KBM-7 (cell line): Measurements from ENCODE around the gene ZNF428.
"Not testable (repeated sequence)": the region's sequence is repeated elsewhere in the genome, so short reads cannot be mapped to it uniquely, and the experiment has no call there.

Experiments
- DNase-seq: peaks from one replicate; pipeline ENCODE4 v3.0.0-alpha.2; 2015
- in situ Hi-C: fragments of 300-500 bp; cut with MboI; formaldehyde crosslinking; loops from 2 replicates; pipeline ENCODE4 v1.14.3; 2020; ENCODE audit warnings: low sequenced_read_pairs, low pct_unique_long_range_greater_than_20kb, mixed read lengths

ZNF428 gene, protein sequence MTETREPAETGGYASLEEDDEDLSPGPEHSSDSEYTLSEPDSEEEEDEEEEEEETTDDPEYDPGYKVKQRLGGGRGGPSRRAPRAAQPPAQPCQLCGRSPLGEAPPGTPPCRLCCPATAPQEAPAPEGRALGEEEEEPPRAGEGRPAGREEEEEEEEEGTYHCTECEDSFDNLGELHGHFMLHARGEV

DNA sequence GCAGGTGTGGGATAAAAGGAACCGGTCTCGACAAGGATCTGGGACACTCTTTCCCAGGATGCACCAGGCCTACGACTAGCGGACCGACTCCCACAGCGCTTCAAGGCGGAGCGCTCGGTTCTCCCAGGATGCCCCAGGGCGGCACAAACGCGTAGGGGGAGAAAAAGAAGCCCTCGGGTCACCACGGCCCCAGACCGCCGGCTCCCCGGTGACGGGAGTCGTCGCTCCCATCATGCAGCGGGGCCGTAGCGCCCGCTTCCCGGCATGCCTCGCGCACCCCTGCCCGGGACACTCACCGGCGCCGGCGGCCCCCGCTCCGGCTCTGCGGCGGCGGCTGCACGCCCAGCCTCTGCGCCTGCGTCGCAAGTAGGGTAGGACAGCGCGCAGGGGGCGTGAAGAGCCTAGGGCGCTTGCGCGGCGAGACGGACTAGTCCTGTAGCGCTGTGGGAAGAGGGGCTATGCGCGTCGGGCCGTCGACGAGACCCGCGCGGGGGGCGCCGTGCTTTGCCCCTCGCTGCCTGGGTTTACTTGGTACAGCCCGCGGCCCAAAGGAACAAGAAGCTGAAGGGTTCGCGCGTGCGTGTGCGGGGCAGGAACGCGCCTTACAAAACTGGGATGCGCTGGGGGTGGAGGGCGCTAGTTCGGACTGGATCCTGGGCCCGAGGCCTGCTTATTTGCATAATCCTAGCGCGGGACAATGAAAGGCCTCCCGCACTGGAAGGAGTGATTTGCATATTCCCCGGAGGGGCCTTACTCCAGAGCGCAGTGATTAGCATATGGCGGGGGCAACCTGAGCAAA lies at the start of gene ZNF428:
Gene ZNF428 (minus strand): TSS at position 368 of the 799 bp plus-strand sequence. CDS start 5,325 bp downstream, outside the sequence.
- peak; percentile 86 for DNase-seq
- in situ Hi-C loops: no loop called here

DNA sequence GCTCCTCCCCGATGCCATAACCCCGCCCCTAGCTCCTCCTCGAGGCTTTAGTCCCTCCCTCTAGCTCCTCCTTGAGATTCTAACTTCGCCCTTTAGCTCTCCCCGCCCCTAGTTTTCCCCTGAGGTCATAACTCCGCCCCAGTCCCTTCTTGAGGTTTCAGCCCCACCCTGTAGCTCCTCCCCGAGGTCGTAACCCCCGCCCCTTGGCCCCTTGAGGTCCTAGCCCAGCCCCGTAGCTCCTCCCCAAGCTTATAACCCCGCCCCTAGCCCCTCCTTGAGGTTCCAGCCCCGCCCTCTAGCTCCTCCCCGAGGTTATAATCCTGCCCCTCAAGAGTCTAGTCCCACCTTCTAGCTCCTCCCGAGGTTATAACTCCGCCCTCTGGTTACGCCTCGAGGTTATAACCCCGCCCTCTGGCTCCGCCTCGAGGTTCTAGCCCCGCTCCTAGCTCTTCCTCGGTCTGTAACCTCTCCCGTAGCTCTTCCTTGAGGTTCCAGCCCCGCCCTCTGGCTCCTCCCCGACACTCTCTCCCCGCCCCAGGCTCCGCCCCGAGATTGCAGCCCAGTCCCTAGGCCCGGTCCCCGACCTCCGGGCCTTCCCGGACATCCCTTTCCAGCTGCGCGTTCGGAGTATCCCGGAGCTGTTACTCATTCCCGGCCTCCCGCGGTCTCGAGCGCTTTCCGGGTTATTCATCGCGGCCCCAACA lies 49.1 kb upstream of the ZNF428 start:
- in situ Hi-C loops: no loop called here
- DNase-seq: peak; percentile 98

DNA sequence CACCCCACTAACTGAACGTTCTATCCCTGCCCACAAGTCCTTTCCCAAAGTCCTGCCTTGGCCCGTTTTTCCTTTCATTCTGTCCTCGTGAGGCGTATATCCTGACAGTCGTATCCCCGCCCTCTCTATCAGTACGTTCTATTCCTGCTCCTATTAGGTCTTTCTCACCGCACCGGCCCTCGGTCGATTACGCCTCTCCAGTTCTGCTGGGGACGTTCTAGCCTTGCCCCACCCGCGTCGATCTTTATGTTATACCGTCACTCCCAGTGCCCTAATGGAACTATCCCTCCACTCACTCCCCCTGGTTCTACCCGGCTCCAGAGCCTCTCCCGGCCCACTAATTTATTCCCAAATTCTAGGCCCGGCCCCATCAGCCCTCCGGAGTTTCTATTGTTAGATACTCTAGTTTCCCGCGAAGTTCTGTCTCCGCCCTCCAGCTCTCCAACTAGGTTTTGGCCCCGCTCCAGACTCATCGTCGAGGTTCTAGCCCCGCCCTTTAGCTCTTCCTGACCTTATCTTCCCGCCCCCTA lies 48.5 kb upstream of the ZNF428 start:
- in situ Hi-C loops: no loop called here
- no peak for DNase-seq

DNA sequence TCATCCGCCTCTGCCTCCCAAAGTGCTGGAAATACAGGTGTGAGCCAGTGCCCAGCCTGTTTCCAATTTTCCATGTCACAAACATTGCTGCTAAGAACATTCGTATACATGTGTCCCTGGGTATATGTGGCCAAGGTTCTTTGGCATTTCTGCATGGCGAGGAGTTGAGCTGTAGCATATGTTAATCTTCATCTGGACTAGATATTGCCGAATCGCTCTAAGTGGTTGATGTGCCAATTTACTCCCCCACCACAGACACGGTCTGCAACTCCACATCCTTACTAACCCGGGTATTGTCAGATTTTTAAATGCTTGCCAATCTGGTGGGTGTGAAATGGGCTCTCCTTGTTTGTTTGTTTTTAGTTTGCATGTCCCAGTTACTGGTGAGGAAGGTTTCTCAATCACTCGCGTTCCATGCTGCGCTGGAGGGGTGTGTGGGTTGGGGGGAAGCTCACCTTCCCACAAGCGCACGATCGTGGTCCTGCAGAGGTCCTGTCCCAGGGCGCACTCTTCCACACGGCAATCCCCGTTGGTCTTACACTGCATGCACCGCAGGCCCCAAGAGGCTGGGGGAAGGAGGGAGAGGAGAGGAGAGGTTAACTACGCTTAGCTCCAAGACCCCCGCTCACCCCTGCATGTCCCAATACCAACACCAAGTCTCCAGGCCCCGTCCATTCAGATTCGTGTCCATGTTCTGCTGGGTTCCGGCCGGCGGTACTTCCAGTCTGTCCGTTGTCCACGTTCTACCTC lies 47.9 kb upstream of the ZNF428 start:
- no peak for DNase-seq
- in situ Hi-C loops: no loop called here

DNA sequence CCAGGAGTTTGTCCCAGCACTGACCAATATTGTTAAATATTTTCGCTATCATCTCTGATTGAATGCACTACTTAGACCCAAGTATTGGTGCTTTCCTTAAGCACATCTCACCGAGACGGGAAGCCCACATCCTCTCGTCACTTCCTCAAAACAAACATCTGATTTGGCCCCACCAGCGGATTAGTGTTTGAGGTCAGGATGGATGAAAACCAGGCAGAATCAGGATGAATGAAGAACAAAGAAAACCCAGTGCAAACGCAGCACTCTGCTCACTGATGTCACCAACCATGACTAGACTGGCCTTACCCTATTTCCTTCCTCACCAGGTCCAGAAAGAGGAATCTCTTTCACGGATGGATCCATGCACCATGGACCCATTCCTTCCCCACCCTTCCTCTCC lies 44.6 kb upstream of the ZNF428 start:
- peak; percentile 88 for DNase-seq
- in situ Hi-C loops: no loop called here

DNA sequence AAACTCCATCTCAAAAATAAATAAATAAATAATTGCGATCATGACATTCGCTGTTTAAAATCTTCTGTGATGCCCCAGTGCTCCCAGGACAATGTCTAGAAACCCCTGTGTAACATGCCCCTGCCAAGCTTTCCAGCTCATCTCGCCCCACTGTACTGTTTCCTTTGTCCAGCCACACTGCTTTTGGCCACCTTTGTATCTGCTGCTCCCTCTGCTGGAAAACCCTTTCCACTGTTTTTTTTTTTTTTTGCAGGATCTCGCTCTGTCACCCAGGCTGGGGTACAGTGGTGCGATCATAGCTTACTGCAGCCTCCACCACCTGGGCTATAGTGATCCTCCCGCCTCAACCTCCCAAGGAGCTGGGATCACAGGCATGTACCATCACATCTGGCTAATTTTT lies 43.1 kb upstream of the ZNF428 start:
- DNase-seq: no peak
- in situ Hi-C loops: no loop called here

DNA sequence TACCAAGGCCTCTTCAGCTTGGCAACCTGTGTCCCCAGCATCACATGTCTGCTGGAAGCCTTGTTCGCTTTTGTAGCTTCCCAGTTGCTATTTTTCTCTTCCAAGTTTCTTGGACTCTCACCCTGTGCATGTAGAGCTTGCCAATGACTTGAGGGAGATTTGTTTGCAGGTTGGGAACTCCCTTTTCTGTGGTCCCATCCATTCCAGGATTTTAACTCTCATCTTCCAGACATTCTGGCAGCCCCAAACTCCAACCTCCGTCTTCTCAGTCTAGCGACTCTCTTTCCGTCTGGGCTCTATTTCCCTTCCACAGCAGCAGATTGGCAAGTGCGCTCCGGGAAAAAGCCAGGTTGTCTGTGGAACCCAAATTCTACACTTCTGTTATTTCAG lies 41.5 kb upstream of the ZNF428 start:
- no peak for DNase-seq
- in situ Hi-C loops: no loop called here

DNA sequence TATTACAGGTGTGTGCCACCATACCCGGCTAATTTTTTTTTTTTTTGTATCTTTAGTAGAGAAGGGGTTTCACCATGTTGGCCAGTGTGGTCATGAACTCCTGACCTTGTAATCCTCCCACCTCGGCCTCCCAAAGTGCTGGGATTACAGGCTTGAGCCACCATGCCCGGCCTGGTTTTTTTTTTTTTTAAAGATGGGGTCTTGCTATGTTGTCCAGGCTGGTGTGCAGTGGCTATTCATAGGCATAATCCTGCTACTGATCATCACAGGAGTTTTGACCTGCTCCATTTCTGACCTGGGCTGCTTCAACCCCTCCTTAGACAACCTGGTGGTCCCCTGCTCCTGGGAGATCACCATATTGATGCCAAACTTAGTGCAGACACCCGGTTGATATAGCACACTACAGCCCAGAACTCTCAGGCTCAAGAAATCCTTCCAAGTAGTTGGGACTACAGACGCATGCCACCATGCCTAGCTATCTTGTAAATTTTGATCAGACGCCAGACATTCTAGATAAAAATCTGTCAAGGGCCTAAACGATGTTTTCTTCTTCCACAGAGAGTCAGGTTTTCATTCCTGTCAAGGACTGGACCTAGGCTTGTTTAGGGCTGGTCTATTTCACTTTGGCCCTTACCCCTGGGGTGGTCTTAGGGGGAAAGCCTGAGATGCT lies 41.0 kb upstream of the ZNF428 start:
- in situ Hi-C loops: no loop called here
- no peak for DNase-seq

DNA sequence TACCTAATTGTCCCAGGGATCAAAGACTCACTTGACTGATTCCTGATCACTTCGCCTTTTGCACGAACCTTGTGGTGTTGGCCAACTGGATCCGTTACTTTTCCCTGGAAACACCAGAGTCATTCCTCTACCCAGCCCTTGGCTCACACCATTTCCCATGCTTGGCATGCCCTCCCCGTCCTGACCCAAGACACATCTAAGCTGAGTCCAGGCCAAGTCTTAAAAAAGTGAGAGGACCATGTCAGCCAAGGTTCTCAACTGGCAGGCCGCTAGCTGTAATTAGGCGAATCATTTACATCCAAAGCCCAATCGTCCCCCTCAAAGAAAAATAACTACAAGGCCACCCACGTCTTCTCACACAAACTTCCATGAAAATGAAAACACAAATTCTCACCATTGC lies 39.1 kb upstream of the ZNF428 start:
- DNase-seq: no peak
- in situ Hi-C loops: no loop called here

DNA sequence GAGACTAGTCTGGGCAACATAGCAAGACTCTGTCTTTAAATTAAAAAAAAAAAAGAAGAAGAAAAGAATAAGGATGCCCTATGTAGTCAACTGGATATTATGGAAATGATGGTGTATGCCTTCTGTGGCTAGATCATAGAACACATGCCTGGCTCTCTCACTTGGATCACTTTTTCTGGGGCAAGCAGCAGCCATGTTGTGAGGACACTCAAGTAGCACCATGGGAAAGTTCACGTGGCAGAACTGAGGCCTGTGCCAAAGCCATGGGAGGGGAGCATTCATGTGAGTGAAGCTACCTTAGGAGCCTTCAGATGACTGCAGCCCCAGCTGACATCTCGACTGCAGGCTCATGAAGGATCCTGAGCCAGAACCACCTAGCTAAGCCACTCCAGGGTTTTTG lies 38.6 kb upstream of the ZNF428 start:
- no peak for DNase-seq
- in situ Hi-C loops: no loop called here

DNA sequence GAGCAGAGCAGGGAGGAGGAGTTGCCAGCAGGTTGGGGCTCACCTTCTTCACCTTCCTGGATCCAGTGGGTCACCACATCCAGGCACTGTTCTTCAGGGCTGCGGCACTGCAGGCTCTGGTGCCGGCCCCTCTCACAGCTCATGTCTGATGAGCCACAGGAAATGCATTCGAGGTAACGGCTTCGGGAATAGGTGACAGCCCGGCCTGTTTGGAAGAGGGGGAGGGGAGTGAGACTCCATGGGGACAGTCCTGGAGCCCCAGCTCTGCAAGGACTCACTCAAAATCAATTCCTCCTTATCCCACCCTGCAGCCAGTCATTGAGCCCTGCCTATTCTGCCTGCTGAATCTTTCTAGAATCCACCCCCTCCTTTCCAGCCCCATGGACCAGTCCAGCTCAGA lies 37.0 kb upstream of the ZNF428 start:
- in situ Hi-C loops: no loop called here
- DNase-seq: no peak

DNA sequence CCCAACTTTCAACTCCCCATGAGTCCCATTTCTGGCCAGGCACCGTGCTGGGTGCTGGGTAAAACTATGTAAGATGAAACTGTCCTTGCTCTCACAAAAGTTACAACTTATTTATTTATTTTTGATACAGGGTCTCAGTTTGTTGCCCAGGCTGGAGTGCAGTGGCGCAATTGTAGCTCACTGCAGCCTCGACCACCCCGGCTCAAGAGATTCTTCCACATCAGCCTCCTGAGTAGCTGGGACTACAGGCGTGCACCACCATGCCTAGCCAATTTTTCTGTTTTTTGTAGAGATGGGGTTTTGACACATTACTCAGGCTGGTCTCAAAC lies 33.1 kb upstream of the ZNF428 start:
- DNase-seq: no peak
- in situ Hi-C loops: no loop called here

DNA sequence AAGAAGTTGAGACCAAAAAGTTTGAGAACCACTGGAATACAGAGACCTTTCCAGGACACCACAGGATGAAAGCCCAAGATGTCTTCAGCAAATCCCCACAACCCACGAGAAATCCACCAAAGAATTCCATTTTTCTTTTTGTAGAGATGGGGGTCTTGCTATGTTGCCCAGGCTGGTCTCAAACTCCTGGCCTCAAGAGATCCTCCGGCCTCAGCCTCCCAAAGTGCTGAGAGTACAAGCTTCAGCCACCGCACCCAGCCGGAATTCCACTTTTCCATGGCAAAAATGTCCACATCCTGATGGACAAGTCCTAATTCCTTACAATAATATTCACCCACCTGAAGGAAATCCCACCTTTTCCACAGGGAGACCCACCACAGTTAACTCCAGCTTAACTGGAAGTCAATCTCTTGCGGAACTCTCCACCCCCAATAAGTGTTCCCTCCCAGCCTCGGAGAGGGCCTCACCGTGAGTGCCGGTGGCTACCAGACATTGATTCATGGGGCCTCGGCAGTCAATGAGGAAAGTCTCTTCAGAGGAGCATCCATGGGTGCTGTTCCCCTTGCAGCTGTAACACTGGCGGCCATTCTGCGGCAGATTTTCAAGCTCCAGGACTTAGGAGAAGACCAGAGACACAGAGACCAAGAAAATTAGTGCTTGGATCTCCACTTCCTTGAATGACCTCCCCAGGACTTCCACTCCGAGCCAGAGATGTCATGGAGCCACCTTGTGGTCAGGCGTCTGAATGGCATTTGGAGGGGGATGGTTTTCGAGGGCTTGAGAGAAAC lies 32.5 kb upstream of the ZNF428 start:
- in situ Hi-C loops: no loop called here
- peak; percentile 79 for DNase-seq

DNA sequence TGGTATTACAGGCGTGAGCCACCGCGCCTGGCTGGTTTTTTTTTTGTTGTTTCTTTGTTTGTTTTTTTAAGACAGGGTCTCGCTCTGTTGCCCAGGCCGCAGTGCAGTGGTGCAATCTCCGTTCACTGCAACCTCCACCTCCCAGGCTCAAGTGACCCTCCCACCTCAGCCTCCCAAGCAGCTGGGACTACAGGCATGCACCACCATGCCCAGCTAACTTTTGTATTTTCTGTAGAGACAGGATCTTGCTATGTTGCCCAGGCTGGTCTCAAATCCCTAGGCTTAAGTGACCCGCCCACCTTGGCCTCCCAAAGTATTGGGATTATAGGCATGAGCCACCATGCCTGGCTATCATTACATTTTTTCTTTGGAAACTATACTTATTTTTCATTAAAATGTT lies 30.8 kb upstream of the ZNF428 start:
- DNase-seq, in situ Hi-C loops: not testable (repeated sequence)

DNA sequence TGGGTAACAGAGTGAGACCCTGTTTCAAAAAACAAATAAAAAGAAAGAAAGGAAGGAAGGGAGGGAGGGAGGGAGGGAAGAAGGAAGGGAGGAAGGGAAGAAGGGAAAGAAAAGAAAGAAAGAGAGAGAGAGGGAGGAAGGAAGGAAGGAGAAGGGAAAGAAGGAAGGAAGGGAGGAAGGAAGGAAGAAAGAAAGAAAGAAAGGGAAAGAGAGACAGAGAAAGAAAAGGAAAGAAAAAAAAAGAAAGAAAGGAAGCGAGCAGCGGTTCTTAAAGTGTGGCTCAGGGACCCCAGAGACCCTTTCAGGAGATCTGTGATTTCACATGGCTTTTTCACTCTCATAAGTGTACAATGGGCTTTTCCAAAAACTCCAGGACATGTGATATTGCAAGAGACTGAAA lies 30.1 kb upstream of the ZNF428 start:
- in situ Hi-C loops: no loop called here

DNA sequence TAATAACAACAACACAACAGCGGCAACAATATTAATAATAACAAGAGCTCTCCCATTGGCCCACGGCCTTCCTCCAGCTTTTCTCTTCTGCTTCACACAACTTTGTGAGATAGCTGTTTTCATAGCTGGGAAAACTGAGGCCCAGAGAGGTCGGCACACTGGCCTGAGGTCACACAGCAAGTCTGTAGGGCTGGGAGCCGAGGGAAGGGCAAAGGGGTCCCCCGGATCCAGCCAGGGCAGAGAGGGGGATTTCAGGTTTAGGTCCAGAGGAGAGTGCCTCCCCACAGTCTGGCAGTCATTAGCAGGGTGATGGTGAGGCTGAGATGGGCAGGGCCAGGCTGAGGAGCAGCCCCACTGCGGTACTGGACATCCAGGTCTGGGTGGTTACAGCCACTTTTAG lies 29.2 kb upstream of the ZNF428 start:
- in situ Hi-C loops: no loop called here

More for the DNA sequence above, 30.1 kb upstream of the ZNF428 start:
- DNase-seq: no peak

DNA sequence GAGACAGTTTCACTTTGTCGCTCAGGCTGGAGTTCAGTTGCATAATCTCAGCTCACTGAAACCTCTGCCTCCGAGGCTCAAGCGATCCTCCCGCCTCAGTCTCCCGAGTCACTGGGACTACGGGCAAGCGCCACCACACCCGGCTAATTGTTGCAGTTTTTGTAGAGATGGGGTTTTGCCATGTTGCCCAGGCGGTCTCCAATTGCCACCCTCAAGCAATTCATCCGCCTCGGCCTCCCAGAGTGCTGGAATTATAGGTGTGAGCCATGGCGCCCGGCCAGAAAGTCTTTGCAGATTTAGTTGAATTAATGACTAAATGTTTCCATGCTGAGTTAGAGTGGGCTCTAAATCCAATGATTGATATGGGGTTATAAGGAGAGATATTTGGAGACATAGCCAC lies 24.8 kb upstream of the ZNF428 start:
- DNase-seq: no peak
- in situ Hi-C loops: no loop called here

More for the DNA sequence above, 29.2 kb upstream of the ZNF428 start:
- no peak for DNase-seq

DNA sequence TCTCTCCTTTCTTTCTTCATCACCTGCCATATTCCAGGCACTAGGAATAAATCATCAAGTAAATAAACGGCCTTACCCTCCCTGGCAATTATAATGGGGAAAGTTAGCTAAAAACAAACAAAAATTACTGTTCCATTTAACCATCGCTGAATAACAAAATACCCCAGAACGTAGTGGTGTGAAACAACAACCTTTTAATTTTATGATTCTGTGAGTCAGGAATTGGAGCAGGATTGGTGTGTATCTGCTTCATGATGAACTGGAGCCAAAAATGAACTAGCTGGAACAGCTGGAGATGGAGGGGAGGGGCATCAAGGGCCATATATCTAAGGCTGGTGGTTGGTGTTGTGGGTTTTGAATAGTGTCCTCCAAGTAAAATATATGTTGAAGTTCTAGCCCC lies 23.9 kb upstream of the ZNF428 start:
- in situ Hi-C loops: no loop called here
- DNase-seq: no peak
